Upper lobe of right lung (tissue), 1 donor: ENCODE data around the gene KCTD5. TPM values are rescaled to one million over a fixed set of nuclear protein-coding genes. Genes with fewer than 3 reads are reported as not detected.

Experiments used
- ATAC-seq: fragments of 200-7000 bp; cut with Tn5 transposase; one replicate; pipeline ENCODE4 v1.9.1; 2020; ENCODE audit warnings: mild to moderate bottlenecking, moderate library complexity
- DNase-seq: peaks from one replicate; pipeline ENCODE4 v3.0.0-alpha.2; 2020
- H3K27ac ChIP-seq: fragments of 200-600 bp; one replicate; pipeline ENCODE4 v1.8.0; 2022
- H3K27me3 ChIP-seq: fragments of 200-600 bp; one replicate; pipeline ENCODE4 v1.8.0; 2022; ENCODE audit warnings: mild to moderate bottlenecking
- H3K36me3 ChIP-seq: fragments of 200-600 bp; one replicate; pipeline ENCODE4 v1.8.0; 2022
- H3K4me1 ChIP-seq: fragments of 200-600 bp; one replicate; pipeline ENCODE4 v1.8.0; 2022
- H3K4me3 ChIP-seq: fragments of 200-600 bp; one replicate; pipeline ENCODE4 v1.8.0; 2022; ENCODE audit warnings: mild to moderate bottlenecking
- H3K9me3 ChIP-seq: fragments of 200-600 bp; one replicate; pipeline ENCODE4 v1.8.0; 2022
- intact Hi-C: fragments of 100-400 bp; cut with DNase I; formaldehyde crosslinking; loops from one replicate; pipeline ENCODE4 v1.11.0; 2022
- total RNA-seq: library from RNA; stranded (reverse); fragmentation: NEBNext Ultra II Directional; extraction: Animal tissue kit (Norgen Biotek cat#: 25700); gene quantifications from one replicate; pipeline ENCODE4 v1.2.1, GENCODE V29; 2021
- TF ChIP-seq, protein P1 (sequence below): fragments of 200-600 bp; IDR thresholded peaks from one replicate; pipeline ENCODE4 v1.8.0; 2022; ENCODE audit warnings: antibody characterized with exemption
- donor health status: DM: no; HTN: yes; CAD: no; lungs with severe emphysema.

KCTD5 gene
- total RNA-seq, 1 donor from 2014 or later = 23.8 TPM

GRCh38 chr16:2698965-2699750 is 16.8 kb downstream of the KCTD5 start:
- no peaks in the 10 kb centered on the region for H3K4me1 ChIP-seq
- ATAC-seq = no peak
- no peak for DNase-seq
- intact Hi-C loops = no loop called here
- H3K4me3 ChIP-seq = no peak overlapping the region
- H3K27ac ChIP-seq = no peak overlapping the region
- H3K9me3 ChIP-seq = no peaks in the 10 kb centered on the region
- no peaks in the 10 kb centered on the region for H3K27me3 ChIP-seq
- TF ChIP-seq, protein P1, sequence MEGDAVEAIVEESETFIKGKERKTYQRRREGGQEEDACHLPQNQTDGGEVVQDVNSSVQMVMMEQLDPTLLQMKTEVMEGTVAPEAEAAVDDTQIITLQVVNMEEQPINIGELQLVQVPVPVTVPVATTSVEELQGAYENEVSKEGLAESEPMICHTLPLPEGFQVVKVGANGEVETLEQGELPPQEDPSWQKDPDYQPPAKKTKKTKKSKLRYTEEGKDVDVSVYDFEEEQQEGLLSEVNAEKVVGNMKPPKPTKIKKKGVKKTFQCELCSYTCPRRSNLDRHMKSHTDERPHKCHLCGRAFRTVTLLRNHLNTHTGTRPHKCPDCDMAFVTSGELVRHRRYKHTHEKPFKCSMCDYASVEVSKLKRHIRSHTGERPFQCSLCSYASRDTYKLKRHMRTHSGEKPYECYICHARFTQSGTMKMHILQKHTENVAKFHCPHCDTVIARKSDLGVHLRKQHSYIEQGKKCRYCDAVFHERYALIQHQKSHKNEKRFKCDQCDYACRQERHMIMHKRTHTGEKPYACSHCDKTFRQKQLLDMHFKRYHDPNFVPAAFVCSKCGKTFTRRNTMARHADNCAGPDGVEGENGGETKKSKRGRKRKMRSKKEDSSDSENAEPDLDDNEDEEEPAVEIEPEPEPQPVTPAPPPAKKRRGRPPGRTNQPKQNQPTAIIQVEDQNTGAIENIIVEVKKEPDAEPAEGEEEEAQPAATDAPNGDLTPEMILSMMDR = no peak
- H3K36me3 ChIP-seq = peaks cover 66% of the 10 kb centered on the region

DNA sequence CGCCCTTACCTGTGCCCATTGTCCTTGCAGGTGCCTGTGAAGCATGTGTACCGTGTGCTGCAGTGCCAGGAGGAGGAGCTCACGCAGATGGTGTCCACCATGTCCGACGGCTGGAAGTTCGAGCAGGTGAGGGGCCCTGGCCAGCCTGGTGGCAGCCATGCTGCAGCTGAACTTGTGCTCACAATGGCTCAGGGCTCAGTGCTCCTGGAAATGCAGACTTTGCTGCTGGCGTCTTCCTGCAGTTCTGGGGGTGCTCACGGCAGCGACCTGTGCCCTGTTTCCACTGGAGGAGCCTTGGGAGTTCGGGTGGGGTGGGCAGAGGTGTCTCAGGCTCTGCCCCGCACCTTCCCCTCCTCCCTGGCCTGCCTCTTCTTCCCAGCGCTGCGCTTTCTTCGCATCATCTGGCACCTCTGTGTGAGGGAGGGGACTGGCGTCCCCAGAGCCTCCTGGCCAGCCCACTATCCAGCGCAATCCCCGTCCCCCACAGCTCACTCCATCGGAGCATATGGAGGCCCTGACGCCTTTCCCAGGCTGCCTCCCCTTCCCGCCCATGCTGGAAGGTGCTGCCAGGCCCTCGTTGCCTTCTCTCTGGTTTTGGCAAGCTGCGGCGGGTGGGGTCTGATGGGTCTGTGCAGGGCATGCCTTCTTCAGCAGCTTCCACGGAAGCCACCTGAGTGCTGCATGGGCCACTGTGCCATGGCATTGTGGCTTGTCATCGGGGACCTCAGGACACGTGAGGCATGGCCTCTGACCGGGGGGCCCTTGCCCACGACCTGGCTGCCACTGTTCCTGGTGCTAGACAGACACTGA is 17.7 kb downstream of the KCTD5 start:
- peaks cover 67% of the 10 kb centered on the region for H3K36me3 ChIP-seq
- intact Hi-C loops = no loop called here
- TF ChIP-seq, protein P1 = no peak
- H3K4me1 ChIP-seq = no peaks in the 10 kb centered on the region
- ATAC-seq = no peak
- H3K27ac ChIP-seq = no peak overlapping the region
- H3K27me3 ChIP-seq = no peaks in the 10 kb centered on the region
- H3K4me3 ChIP-seq = no peak overlapping the region
- no peak for DNase-seq
- H3K9me3 ChIP-seq = no peaks in the 10 kb centered on the region

DNA sequence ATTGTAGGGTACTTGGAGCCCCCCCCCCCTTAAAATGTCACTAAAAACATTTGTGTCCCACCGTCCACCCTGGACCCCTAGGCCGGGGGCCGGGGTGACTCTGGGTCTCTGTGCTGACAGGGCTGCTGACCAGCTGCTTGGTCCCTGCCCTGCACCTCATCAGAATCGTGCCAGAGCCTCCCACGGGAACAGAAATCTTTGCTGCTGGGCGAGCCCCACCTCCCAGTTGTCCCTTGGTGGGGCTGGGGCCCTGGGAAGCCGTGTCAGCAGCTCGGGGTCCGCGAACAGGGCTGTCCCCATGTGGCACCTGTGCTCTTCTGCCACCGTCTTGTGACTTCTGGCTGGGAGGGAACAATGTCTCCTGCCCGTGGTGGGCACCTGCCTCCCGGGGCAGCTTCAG is 18.5 kb downstream of the KCTD5 start:
- intact Hi-C loops = no loop called here
- no peak overlapping the region for H3K4me3 ChIP-seq
- peaks cover 75% of the 10 kb centered on the region for H3K36me3 ChIP-seq
- no peaks in the 10 kb centered on the region for H3K4me1 ChIP-seq
- no peak for DNase-seq
- no peak overlapping the region for H3K27ac ChIP-seq
- TF ChIP-seq, protein P1 = no peak
- no peaks in the 10 kb centered on the region for H3K27me3 ChIP-seq
- ATAC-seq = no peak
- H3K9me3 ChIP-seq = no peaks in the 10 kb centered on the region

DNA sequence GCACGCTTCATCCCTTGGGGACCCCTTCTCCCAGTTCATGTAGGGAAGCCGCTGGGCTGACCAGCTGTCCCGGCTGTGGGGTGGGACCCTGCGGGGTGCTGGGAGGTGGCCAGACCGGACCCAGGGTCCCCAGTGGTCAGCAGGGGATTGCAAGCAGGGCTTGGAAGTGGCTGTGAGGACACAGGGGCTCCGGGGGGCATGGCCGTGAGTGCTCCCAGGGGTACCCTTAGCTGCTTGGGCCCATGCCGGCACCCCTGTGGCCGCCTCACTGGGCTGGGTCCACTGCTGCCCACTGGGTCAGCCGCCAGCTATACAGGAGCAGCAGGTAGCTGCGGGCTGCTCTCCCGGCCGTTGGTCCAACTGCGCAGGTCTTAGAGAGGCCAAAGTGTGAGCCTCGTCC is 18.9 kb downstream of the KCTD5 start:
- no peak overlapping the region for H3K4me3 ChIP-seq
- ATAC-seq (no peak), DNase-seq (no peak)
- intact Hi-C loops = no loop called here
- H3K27me3 ChIP-seq = no peaks in the 10 kb centered on the region
- no peak overlapping the region for H3K27ac ChIP-seq
- no peaks in the 10 kb centered on the region for H3K9me3 ChIP-seq
- peaks cover 76% of the 10 kb centered on the region for H3K36me3 ChIP-seq
- TF ChIP-seq, protein P1 = no peak
- no peaks in the 10 kb centered on the region for H3K4me1 ChIP-seq

GRCh38 chr16:2701713-2702437 is 19.6 kb downstream of the KCTD5 start:
- DNase-seq (no peak), ATAC-seq (no peak)
- intact Hi-C loops = no loop called here
- Histone ChIP-seq H3K27me3 (no peaks in the 10 kb centered on the region), H3K4me3 (no peak overlapping the region), H3K36me3 (peaks cover 74% of the 10 kb centered on the region), H3K4me1 (no peaks in the 10 kb centered on the region), H3K27ac (no peak overlapping the region), H3K9me3 (no peaks in the 10 kb centered on the region)
- TF ChIP-seq, protein P1 = no peak
